HepG2 (cell line): ENCODE results near the gene VEGFC. TPM values are rescaled to one million over a fixed set of nuclear protein-coding genes. Genes with fewer than 3 reads are reported as not detected.

Experiments used
- ATAC-seq: fragments of 200-7000 bp; cut with Tn5 transposase; 3 replicates; pipeline ENCODE4 v1.9.1; 2020; ENCODE audit warnings: mild to moderate bottlenecking, moderate library complexity
- BruUV-seq: library from RNA; stranded (reverse); fragments of 400-500 nt; replicated peaks from 2 replicates; lab custom pipeline; 2021; lab: Mats Ljungman, UMichigan
- CTCF ChIA-PET: fragments of 300-600 bp; formaldehyde crosslinking; extraction: SDS; loops from one replicate; lab custom pipeline; 2021; ENCODE audit warnings: low total read pairs, inconsistent platforms, low intra/inter-chr PET ratio; lab: Yijun Ruan, JAX
- POLR2A ChIA-PET: fragments of 350-600 bp; sonication (Branson Sonifier 250); formaldehyde crosslinking; loops from one replicate; lab custom pipeline; 2020; ENCODE audit warnings: antibody characterized with exemption, inconsistent platforms; lab: Yijun Ruan, JAX
- DNase-seq: peaks from one replicate; pipeline ENCODE4 v3.0.0-alpha.2; 2015; ENCODE audit warnings: low spot score
- FAIRE-seq: peaks from 3 replicates; lab custom pipeline; 2011; peaks lifted over from hg19 to GRCh38; lab: Jason Lieb, UNC
- H2AFZ ChIP-seq: one replicate; pipeline ENCODE4 v1.6.1; 2011; ENCODE audit warnings: low read length, inconsistent platforms
- H3K27ac ChIP-seq: fragments of 300-600 bp; 3 replicates; pipeline ENCODE4 v1.8.0; 2011; ENCODE audit warnings: mixed run types, mild to moderate bottlenecking, mixed read lengths, low read length, inconsistent platforms; ENCODE audit not compliant: insufficient read depth; ENCODE audit errors: extremely low read length
- H3K27me3 ChIP-seq, 2 experiments: fragments of 200-600 bp in 1 of 2; 2 replicates in 1 of 2; 3 replicates in 1 of 2; pipeline versions ENCODE4 v1.6.0 to v1.8.0; 2011; ENCODE audit warnings: low read length in 2 of 2, mild to moderate bottlenecking in 2 of 2, moderate library complexity in 2 of 2, inconsistent platforms in 1 of 2; ENCODE audit not compliant: insufficient read depth in 2 of 2, control insufficient read depth in 1 of 2
- H3K36me3 ChIP-seq, 2 experiments: fragments of 200-600 bp in 1 of 2; replicated peaks in 1 of 2; 2 replicates in 1 of 2; 3 replicates in 1 of 2; pipeline versions ENCODE4 v1.5.1 to v1.8.0; 2011; ENCODE audit warnings: low read length in 2 of 2, inconsistent platforms in 1 of 2; ENCODE audit not compliant: insufficient read depth in 2 of 2, control insufficient read depth in 1 of 2
- H3K4me1 ChIP-seq: 2 replicates; pipeline ENCODE4 v1.5.1; 2012; ENCODE audit warnings: low read length, inconsistent platforms; ENCODE audit not compliant: insufficient read depth
- H3K4me2 ChIP-seq: 2 replicates; pipeline ENCODE4 v1.6.0; 2011; ENCODE audit warnings: low read depth, low read length, inconsistent platforms
- H3K4me3 ChIP-seq, 3 experiments: fragments of 200-600 bp in 1 of 3; sonication (generic), shearing (Covaris generic) in 1 of 3; replicated peaks in 1 of 3; 2 replicates each; pipeline ENCODE4 v1.5.1; 2011 to 2016; ENCODE audit warnings: low read length in 3 of 3, inconsistent platforms in 2 of 3, low read depth in 2 of 3, mild to moderate bottlenecking in 2 of 3, control low read depth in 1 of 3, mixed read lengths in 1 of 3; ENCODE audit not compliant: insufficient read depth in 1 of 3
- H3K79me2 ChIP-seq: one replicate; pipeline ENCODE4 v1.6.1; 2011; ENCODE audit warnings: low read length, inconsistent platforms; ENCODE audit not compliant: insufficient read depth
- H3K9ac ChIP-seq: 2 replicates; pipeline ENCODE4 v1.6.0; 2011; ENCODE audit warnings: mild to moderate bottlenecking, low read depth, low read length, inconsistent platforms; ENCODE audit not compliant: insufficient read depth
- H3K9me3 ChIP-seq: 2 replicates; pipeline ENCODE4 v1.5.1; 2012; ENCODE audit warnings: mild to moderate bottlenecking, low read length
- H4K20me1 ChIP-seq: 2 replicates; pipeline ENCODE4 v1.6.0; 2011; ENCODE audit warnings: inconsistent platforms, mild to moderate bottlenecking, low read length, moderate library complexity; ENCODE audit not compliant: insufficient read depth
- CREBL2 ChIP-seq: sonication (generic); formaldehyde crosslinking; IDR thresholded peaks from 2 replicates; pipeline ENCODE4 v1.8.1; 2023; ENCODE audit warnings: missing genetic modification reagents, mild to moderate bottlenecking, borderline replicate concordance
- FOXA1 ChIP-seq, 2 experiments: fragments of 450-650 bp in 1 of 2; sonication (generic) in 1 of 2; formaldehyde crosslinking in 1 of 2; IDR thresholded peaks; 2 replicates each; pipeline versions ENCODE4 v1.4.0 to v1.6.1; 2016 to 2020; ENCODE audit warnings: missing genetic modification reagents in 1 of 2
- HNF4G ChIP-seq, 2 experiments: sonication (generic) in 1 of 2; formaldehyde crosslinking in 1 of 2; IDR thresholded peaks; 2 replicates each; pipeline versions ENCODE4 v1.4.0 to v1.6.1; 2011 to 2020; ENCODE audit warnings: borderline replicate concordance in 2 of 2, low read depth in 2 of 2, mild to moderate bottlenecking in 2 of 2, low read length in 1 of 2, missing genetic modification reagents in 1 of 2, moderate library complexity in 1 of 2
- SP140L ChIP-seq: sonication (generic); formaldehyde crosslinking; IDR thresholded peaks from 2 replicates; pipeline ENCODE4 v1.4.0; 2020; ENCODE audit warnings: missing genetic modification reagents, borderline replicate concordance
- ZNF20 ChIP-seq: sonication (generic); formaldehyde crosslinking; IDR thresholded peaks from 2 replicates; pipeline ENCODE4 v1.4.0; 2020; ENCODE audit warnings: mild to moderate bottlenecking, moderate library complexity, missing genetic modification reagents
- ZNF253 ChIP-seq: sonication (generic); formaldehyde crosslinking; IDR thresholded peaks from 2 replicates; pipeline ENCODE4 v1.8.0; 2022; ENCODE audit warnings: mild to moderate bottlenecking, missing genetic modification reagents, borderline replicate concordance
- ZNF296 ChIP-seq: sonication (generic); formaldehyde crosslinking; conservative IDR thresholded peaks from 2 replicates; pipeline ENCODE4 v1.5.0; 2020; ENCODE audit warnings: mild to moderate bottlenecking, missing genetic modification reagents
- ZNF441 ChIP-seq: sonication (generic); formaldehyde crosslinking; IDR thresholded peaks from 2 replicates; pipeline ENCODE4 v1.7.0; 2021; ENCODE audit warnings: missing genetic modification reagents, borderline replicate concordance
- ZNF674 ChIP-seq: sonication (generic); formaldehyde crosslinking; IDR thresholded peaks from 2 replicates; pipeline ENCODE4 v1.5.0; 2020; ENCODE audit warnings: low read depth, mild to moderate bottlenecking, missing genetic modification reagents
- ZNF687 ChIP-seq: sonication (generic); formaldehyde crosslinking; IDR thresholded peaks from 2 replicates; pipeline ENCODE4 v1.5.1; 2020; ENCODE audit warnings: mild to moderate bottlenecking, missing genetic modification reagents, moderate library complexity
- ZNF7 ChIP-seq: IDR thresholded peaks from 2 replicates; pipeline ENCODE4 v1.6.1; 2016; ENCODE audit warnings: missing biosample characterization, missing genetic modification reagents
- ZNF747 ChIP-seq: sonication (generic); formaldehyde crosslinking; IDR thresholded peaks from 2 replicates; pipeline ENCODE4 v1.8.1; 2023; ENCODE audit warnings: missing genetic modification reagents, mild to moderate bottlenecking, borderline replicate concordance
- ZNF75D ChIP-seq: sonication (generic); formaldehyde crosslinking; IDR thresholded peaks from 2 replicates; pipeline ENCODE4 v1.8.1; 2023; ENCODE audit warnings: missing genetic modification reagents, mild to moderate bottlenecking, borderline replicate concordance
- ZNF770 ChIP-seq: sonication (generic); formaldehyde crosslinking; IDR thresholded peaks from 2 replicates; pipeline ENCODE4 v1.5.0; 2020; ENCODE audit warnings: mild to moderate bottlenecking, missing genetic modification reagents
- in situ Hi-C: cut with HindIII; loops from 2 replicates; pipeline ENCODE4 v1.10.0; 2017; ENCODE audit warnings: low pct_unique_long_range_greater_than_20kb; ENCODE audit not compliant: extremely low pct_ligation_motif_present
- intact Hi-C: fragments of 100-400 bp; cut with micrococcal nuclease; formaldehyde crosslinking; loops from one replicate; pipeline ENCODE4 v1.10.0; 2022; ENCODE audit not compliant: unreplicated experiment
- polyA plus RNA-seq, 8 experiments: library from polyadenylated mRNA; depleted of rRNA in 3 of 8; stranded (reverse) in 7 of 8; unstranded in 1 of 8; fragments of >200 nt; fragmentation: Illumina TruSeq in 4 of 8; extraction: Trizol in 4 of 8; gene quantifications; 2 replicates each; pipeline versions ENCODE4 v1.2.1 to v1.2.3, GENCODE V29; 2011 to 2016; ENCODE audit warnings: low read depth in 4 of 8, missing spikeins in 1 of 8, mixed read lengths in 1 of 8; ENCODE audit not compliant: insufficient read depth in 1 of 8
- total RNA-seq, 5 experiments: library from RNA; depleted of rRNA; stranded (reverse); fragments of >200 nt; fragmentation: Illumina TruSeq; extraction: Trizol; gene quantifications; 2 replicates each; pipeline ENCODE4 v1.2.3, GENCODE V29; 2016; ENCODE audit warnings: low read depth in 1 of 5

VEGFC gene
- total and polyA plus RNA-seq, 2 of the 13 experiments (the other 11 are each of a cell fraction or from before 2014, with no cell fraction given) = not detected

- no peaks in the 10 kb centered on the region for H4K20me1 ChIP-seq
- H3K36me3 ChIP-seq = no peaks in the 10 kb centered on the region
- no peaks in the 10 kb centered on the region for H3K9me3 ChIP-seq
- intact Hi-C loops = no loop called here
- POLR2A ChIA-PET = no interaction called here
- CTCF ChIA-PET = no interaction called here
- TF ChIP-seq FOXA1 (IDR thresholded peaks at IDR 0.05) (no peak), FOXA1 (CRISPR knock-in tag; IDR thresholded peaks at IDR 0.05) (no peak), CREBL2 (CRISPR knock-in tag) (no peak), ZNF75D (CRISPR knock-in tag) (no peak), ZNF674 (no peak), HNF4G (IDR thresholded peaks at IDR 0.05; ENCODE audit: borderline replicate concordance, low read depth, low read length) (no peak), HNF4G (CRISPR knock-in tag; IDR thresholded peaks at IDR 0.05; ENCODE audit: borderline replicate concordance, low read depth) (no peak), ZNF687 (CRISPR knock-in tag) (no peak), ZNF20 (CRISPR knock-in tag) (no peak), ZNF296 (CRISPR knock-in tag) (no peak), SP140L (CRISPR knock-in tag) (no peak), ZNF747 (CRISPR knock-in tag) (no peak), ZNF770 (CRISPR knock-in tag) (no peak), ZNF441 (no peak), ZNF253 (no peak), ZNF7 (CRISPR knock-in tag) (no peak)
- TF ChIP-seq, all 625 proteins: peak for 0
- ATAC-seq (no peak), DNase-seq (no peak), FAIRE-seq (no peak)
- Histone ChIP-seq H3K79me2 (no peaks in the 10 kb centered on the region), H2AFZ (no peak overlapping the region), H3K27ac (no peak overlapping the region), H3K4me1 (no peaks in the 10 kb centered on the region), H3K27me3 (no peaks in the 10 kb centered on the region), H3K4me2 (no peak overlapping the region), H3K4me3 (no peak overlapping the region), H3K9ac (no peak overlapping the region)
- BruUV-seq = no TSS peak
- in situ Hi-C loops = no loop called here
These were observed 46.8 kb downstream of the VEGFC start for GRCh38 chr4:176745902-176746301.
